ENCODE results near the gene SFXN3.
"Not testable (repeated sequence)": the region's sequence is repeated elsewhere in the genome, so short reads cannot be mapped to it uniquely, and the experiment has no call there.

The SFXN3 gene

GRCh38 chr10:101015582-101015973, 15.5 kb upstream of the SFXN3 start:
- no peak for DNase-seq (ENCODE audit: low read depth)

- no peak for DNase-seq (ENCODE audit: low read depth)
These were observed 14.2 kb upstream of the SFXN3 start for GRCh38 chr10:101016814-101017213.

GRCh38 chr10:101018118-101018599, 12.9 kb upstream of the SFXN3 start:
- no peak for DNase-seq (ENCODE audit: low read depth)

- DNase-seq (ENCODE audit: low read depth) = peak; percentile 57
These were observed 12.2 kb upstream of the SFXN3 start for GRCh38 chr10:101018600-101019439.

GRCh38 chr10:101019440-101019703, 11.7 kb upstream of the SFXN3 start:
- no peak for DNase-seq (ENCODE audit: low read depth)

GRCh38 chr10:101020427-101021075, 10.5 kb upstream of the SFXN3 start:
- DNase-seq (ENCODE audit: low read depth) = no peak

GRCh38 chr10:101021239-101021638, 9.8 kb upstream of the SFXN3 start:
- no peak for DNase-seq (ENCODE audit: low read depth)

- no peak for DNase-seq (ENCODE audit: low read depth)
These were observed 9.3 kb upstream of the SFXN3 start for GRCh38 chr10:101021692-101022251.

- DNase-seq (ENCODE audit: low read depth) = no peak
These were observed 7.9 kb upstream of the SFXN3 start for GRCh38 chr10:101022967-101023705.

GRCh38 chr10:101027106-101027720, 3.8 kb upstream of the SFXN3 start:
- no peak for DNase-seq (ENCODE audit: low read depth)

GRCh38 chr10:101028446-101029337, 2.3 kb upstream of the SFXN3 start:
- no peak for DNase-seq (ENCODE audit: low read depth)

GRCh38 chr10:101029520-101030295, 1.3 kb upstream of the SFXN3 start:
- DNase-seq (ENCODE audit: low read depth) = no peak

GRCh38 chr10:101030496-101031127, 422 bp upstream of the SFXN3 start:
- DNase-seq (ENCODE audit: low read depth) = no peak

- peak; percentile 73 for DNase-seq (ENCODE audit: low read depth)
These were observed 982 bp downstream of the SFXN3 start for GRCh38 chr10:101031796-101032636.

GRCh38 chr10:101032637-101033224, 1.7 kb downstream of the SFXN3 start:
- DNase-seq (ENCODE audit: low read depth) = peak; percentile 30

- DNase-seq (ENCODE audit: low read depth) = no peak
These were observed 2.2 kb downstream of the SFXN3 start for GRCh38 chr10:101033276-101033675.

- DNase-seq (ENCODE audit: low read depth) = not testable (repeated sequence)
These were observed 3.4 kb downstream of the SFXN3 start for GRCh38 chr10:101034404-101034803.

- DNase-seq (ENCODE audit: low read depth) = no peak
These were observed 4.3 kb downstream of the SFXN3 start for GRCh38 chr10:101035314-101035713.

Data from activated T-helper 1 cell treated with Interleukin-2 at 50 U/mL for 16 hours (primary cell).